Non-pigmented ciliary epithelial cell (primary cell): Measurements from ENCODE around the gene PPM1J.

Experiments
- DNase-seq: peaks from one replicate; pipeline ENCODE4 v3.0.0-alpha.2; 2010; ENCODE audit warnings: low read depth

Gene PPM1J

DNA sequence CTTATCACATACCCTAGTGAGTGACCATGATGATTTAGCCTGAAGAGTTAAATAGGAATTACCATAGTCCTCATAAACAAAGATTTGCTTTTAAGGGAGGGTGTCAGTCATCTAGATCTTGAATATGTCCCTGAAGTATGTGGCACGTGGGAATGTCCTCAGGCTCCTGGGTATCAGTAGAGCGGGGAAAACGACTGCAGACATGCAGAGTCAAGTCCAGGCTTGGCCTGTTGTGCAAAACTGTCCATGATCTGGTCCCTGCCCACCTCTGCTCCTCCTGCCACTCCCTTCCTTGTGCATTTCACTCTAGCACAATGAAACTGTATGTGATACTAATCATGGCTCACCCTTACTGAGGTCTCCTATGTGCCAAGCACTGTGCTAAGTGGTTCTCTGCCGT is 27.8 kb downstream of the PPM1J start:
- no peak for DNase-seq

DNA sequence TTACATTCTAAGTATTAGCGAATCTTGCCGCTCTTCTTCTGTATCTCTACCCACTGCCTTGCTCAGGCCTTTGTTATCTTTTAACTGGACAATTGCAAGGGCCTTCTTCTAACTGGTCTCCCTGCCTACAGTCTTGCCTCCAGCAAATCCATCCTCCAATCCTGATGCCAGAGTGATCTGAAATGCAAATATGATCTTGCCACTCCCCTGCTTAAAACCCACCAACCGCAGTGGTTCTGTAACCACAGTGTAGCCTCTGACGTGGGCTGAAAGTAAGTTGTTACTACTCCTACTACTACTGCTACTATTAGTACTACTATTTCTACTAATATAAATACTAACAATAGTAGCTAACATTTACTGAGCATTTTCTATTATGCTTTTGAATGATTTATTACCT is 28.3 kb downstream of the PPM1J start:
- no peak for DNase-seq

DNA sequence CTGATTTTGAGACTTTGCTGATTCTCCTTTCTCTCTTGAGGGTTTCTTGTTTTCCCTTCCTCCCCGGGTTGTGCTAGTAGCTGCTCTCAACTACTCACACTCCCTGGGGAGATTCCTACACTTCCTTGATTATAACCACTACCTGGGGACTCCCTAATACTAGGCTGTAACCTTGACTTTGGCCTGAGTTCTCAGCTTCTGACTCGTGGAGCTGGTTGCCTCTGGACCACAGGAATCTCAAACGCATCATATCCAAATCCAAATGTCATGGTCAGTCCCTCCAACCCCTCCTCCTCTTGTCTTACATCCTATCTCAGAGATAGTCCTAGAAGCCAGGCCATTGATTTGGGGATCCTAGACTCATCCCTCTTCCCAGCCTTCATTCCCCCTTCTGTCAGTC is 28.7 kb downstream of the PPM1J start:
- no peak for DNase-seq

DNA sequence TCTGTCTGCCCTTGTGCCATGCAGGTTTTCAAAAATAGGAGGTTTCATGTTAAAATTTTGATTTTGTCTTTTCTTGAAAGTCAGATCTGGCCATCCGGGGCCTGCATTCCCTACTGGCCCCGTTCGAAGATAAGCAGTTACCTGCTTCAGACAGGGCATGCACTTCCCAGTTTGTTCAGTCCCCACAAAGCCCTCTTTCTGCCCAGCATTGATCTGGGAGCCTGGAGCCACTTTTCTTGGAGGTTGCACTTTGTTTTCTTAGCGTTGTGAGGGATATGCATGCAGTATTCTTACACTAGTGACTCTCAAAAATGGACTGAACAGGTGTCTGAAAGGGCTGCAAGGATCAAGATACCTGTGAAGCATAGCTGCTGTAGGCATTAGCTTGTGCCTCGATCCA is 29.2 kb downstream of the PPM1J start:
- no peak for DNase-seq

DNA sequence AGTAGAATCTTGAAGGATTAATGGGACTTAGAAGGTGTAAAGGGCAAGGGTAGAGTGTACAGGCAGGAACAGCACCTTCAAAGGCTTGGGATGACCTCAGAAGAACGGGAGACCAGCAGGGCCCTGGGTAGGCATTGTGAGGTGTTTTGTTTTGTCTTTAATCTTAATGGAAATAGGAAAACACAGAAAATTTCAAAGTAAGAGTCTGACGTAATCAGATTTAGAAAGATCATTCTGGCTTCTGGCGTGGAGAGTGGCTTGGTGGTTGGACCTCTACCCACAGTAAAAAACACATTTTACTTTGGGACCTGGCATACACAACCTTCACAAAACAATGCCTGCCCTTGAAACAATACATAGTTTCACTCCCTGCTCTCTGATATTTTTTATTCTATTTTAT is 36.5 kb downstream of the PPM1J start:
- no peak for DNase-seq

- DNase-seq = no peak
Measured at GRCh38 chr1:112677501-112677900, 37.6 kb downstream of the PPM1J start.

- no peak for DNase-seq
Measured at GRCh38 chr1:112676543-112676942, 38.6 kb downstream of the PPM1J start.

DNA sequence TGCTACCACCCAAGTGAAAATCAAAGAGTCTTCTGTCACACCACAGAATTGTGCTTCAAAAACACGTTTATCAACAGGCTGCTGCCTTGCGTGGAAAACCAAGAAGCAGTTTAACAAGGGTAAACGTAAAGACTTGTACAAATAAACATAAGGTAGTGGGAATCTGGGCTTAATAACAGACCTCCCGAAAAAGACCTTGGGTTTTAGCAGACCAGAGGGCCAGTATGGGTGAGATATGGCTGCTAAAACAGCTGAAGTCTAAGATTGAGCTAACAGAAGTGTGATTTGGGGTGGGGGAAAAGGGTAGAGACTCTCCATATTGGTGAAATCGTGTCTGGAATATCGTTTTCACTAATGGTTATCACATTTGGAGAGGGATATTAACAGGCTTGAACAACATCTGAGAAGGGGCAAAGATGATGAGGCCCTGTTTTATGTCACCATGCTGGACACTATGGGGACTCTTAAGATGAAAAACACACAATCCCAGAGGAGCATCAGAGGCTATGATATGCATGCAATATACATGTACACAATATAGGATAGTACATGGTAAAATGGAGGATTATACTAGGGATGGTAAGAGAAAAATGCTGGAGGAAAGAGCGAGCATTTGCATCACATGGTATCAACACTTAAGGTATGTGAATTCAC is 39.3 kb downstream of the PPM1J start:
- DNase-seq = no peak

GRCh38 chr1:112674986-112675727 is 40.0 kb downstream of the PPM1J start:
- no peak for DNase-seq

DNA sequence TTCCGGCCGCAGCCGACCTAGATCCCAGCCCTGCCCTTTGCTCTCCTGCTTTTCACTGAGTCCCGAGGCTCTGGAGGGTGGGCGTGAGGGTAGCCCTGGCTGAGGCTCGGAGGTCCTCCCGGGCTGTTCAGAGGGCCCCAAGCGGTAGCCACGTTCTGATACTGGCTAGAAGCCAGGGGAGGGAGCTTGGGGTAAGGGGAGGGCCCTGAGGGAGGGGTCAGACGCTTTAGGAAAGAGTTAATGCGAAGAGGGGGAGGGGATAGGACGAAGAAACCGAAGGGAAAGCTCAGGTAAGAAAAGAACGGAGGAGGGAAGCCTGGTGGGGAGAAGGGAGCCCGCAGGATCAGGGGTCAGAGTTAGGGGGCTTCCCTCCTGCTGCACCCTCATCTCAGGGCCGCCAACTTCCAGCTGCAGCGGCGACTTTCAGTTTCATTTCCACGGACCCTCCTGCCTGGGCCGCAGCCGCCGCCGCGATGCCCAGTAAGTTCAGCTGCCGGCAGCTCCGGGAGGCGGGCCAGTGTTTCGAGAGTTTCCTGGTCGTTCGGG is 40.6 kb downstream of the PPM1J start, which contains the start of gene MOV10:
TSS of gene MOV10 (plus strand) at position 220 of the 546 bp plus-strand sequence. CDS start at position 474, 254 bp downstream.
- peak; percentile 35 for DNase-seq

DNA sequence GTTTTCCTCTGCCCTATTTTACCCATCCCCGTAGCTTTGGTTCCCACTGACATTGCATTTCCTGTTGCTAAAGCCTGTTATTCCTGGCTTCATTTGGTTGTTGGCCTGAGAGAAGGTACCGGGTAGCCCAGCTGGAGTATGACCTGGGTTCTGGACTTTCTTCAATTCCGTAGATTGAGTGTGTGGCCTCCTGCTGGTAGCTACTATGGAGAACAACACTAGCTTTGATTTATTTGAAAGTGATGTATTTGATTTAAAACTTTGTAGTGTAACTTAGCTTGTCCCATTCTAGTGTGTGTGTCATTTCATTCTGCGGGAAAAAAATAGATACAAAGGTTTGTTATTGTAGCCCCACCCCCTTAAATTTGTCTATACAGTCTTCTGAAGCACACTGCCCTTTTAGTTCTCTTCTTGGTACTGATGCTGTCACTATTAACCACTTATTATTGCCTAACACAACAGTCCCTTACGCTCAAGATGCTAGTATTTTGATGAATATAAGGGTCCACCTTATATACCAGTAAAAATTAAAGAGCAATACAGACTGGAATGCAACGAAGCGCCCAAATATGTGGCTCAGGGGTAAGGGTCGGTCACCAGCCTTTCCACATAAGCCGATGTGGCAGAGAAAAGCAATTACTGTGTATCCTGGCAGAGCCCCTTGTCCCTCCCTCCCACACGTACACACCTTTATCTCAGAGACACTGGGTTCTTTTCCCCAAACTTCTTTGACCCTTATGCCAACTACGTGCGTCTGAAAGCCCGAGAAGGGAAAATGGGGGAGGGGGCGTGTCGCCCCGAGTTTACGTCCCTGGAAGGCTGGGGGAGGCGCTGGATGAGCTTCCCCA is 41.3 kb downstream of the PPM1J start:
- peak; percentile 14 for DNase-seq

- DNase-seq = no peak
Measured at GRCh38 chr1:112672842-112673241, 42.3 kb downstream of the PPM1J start.

DNA sequence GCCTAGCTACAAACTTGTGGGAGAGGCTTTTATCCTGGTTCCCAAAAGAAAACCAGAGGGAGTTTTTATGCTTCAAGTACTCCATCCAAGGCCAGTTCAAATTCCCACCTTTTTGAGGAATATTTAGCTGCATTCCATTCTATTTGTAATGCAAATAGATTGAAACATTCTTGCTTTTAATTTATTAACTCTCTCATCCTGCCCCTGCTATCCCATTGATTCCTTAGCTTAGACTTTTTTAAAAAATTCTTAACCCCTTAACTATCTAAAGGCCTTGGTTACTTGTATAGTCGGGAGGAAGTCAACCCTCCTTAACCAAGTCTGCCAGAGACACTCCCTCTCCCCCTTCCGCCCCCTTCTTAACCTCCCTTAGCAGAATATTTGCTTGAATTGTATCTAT is 43.1 kb downstream of the PPM1J start:
- no peak for DNase-seq

DNA sequence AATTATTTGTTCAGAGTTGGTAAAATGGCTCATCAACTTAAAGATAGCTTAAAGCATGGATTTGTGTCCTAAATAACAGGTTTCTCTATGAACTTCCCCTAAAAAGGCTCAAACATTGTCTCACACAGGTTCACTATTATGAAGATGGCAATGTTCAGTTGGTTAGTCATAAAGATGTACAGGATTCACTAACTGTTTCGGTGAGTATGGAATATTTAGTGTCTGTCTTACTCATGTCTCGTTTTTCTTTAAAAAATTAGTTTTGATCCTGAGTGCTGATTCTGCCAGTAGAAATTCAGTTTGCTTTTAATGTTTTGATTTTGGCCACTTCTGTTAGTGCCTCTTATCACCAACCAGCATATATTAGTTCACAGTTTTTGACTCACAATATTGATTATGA is 48.2 kb downstream of the PPM1J start:
- DNase-seq = no peak

DNA sequence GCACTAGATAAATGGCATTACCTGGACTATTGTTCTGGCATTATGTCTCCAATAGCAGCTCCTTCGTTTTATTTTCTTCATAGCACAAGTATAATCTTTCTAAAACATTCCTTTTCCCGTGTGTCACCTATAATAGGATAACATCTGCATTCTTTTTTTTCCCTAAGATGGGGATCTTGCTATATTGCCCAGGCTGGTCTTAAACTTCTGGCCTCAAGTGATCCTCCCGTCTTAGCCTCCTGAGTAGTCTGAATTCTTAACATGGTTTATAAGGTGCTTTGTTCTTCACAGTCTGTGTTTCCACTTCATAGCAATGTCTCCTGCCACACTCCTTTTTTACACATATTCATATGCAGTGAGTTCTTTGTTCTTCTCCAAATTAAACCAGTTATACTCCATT is 49.3 kb downstream of the PPM1J start:
- no peak for DNase-seq
